Neural cell (in vitro differentiated cells): ENCODE results near the gene PLAAT4. TPM values are rescaled to one million over a fixed set of nuclear protein-coding genes. Genes with fewer than 3 reads are reported as not detected.

Experiments used
- H2AFZ ChIP-seq: fragments of 200-600, 300-800 bp; sonication (generic), shearing (Covaris generic); 2 replicates; pipeline ENCODE4 v1.6.0; 2014; ENCODE audit warnings: low read depth, mild to moderate bottlenecking, antibody characterized with exemption, low read length, moderate library complexity
- H3F3A ChIP-seq: fragments of 200-600 bp; shearing (Covaris generic); 2 replicates; pipeline ENCODE4 v1.6.1; 2016; ENCODE audit warnings: mild to moderate bottlenecking, moderate library complexity, mixed read lengths, antibody characterized with exemption, low read length; ENCODE audit not compliant: insufficient read depth, poor library complexity, severe bottlenecking
- H3K27ac ChIP-seq: fragments of 200-600, 300-800 bp; sonication (generic), shearing (Covaris generic); 2 replicates; pipeline ENCODE4 v1.5.1; 2014; ENCODE audit warnings: mild to moderate bottlenecking, low read length, moderate library complexity
- H3K27me3 ChIP-seq: fragments of 300-800, 200-600 bp; sonication (generic), shearing (Covaris generic); 2 replicates; pipeline ENCODE4 v1.6.0; 2014; ENCODE audit warnings: mild to moderate bottlenecking, low read depth, low read length, moderate library complexity; ENCODE audit not compliant: insufficient read depth
- H3K36me3 ChIP-seq: fragments of 300-800, 200-600 bp; sonication (generic), shearing (Covaris generic); 2 replicates; pipeline ENCODE4 v1.5.1; 2014; ENCODE audit warnings: mild to moderate bottlenecking, antibody characterized with exemption, low read length, moderate library complexity; ENCODE audit not compliant: insufficient read depth
- H3K4me2 ChIP-seq: fragments of 300-800, 200-600 bp; sonication (generic), shearing (Covaris generic); 2 replicates; pipeline ENCODE4 v1.6.0; 2014; ENCODE audit warnings: mild to moderate bottlenecking, low read length
- H3K4me3 ChIP-seq: fragments of 300-800, 200-600 bp; sonication (generic), shearing (Covaris generic); 2 replicates; pipeline ENCODE4 v1.5.1; 2014; ENCODE audit warnings: mild to moderate bottlenecking, low read length, moderate library complexity
- H3K79me2 ChIP-seq: fragments of 200-600 bp; shearing (Covaris generic); replicated peaks from 2 replicates; pipeline ENCODE4 v1.6.0; 2014; ENCODE audit warnings: mild to moderate bottlenecking, low read length, moderate library complexity; ENCODE audit not compliant: insufficient read depth
- H3K9ac ChIP-seq: fragments of 300-800, 200-600 bp; sonication (generic), shearing (Covaris generic); 2 replicates; pipeline ENCODE4 v1.6.1; 2016; ENCODE audit warnings: mild to moderate bottlenecking, low read length, mixed read lengths
- H3K9me2 ChIP-seq: fragments of 200-600 bp; shearing (Covaris generic); 2 replicates; pipeline ENCODE4 v1.6.1; 2016; ENCODE audit warnings: mild to moderate bottlenecking, low read length, mixed read lengths; ENCODE audit not compliant: insufficient read depth
- H3K9me3 ChIP-seq: fragments of 200-600, 300-800 bp; sonication (generic), shearing (Covaris generic); 2 replicates; pipeline ENCODE4 v1.6.1; 2016; ENCODE audit warnings: mild to moderate bottlenecking, mixed run types, low read length, moderate library complexity, mixed read lengths
- H4K20me1 ChIP-seq: fragments of 200-600 bp; shearing (Covaris generic); 2 replicates; pipeline ENCODE4 v1.6.1; 2016; ENCODE audit warnings: mild to moderate bottlenecking, mixed run types; ENCODE audit not compliant: insufficient read depth
- EP300 ChIP-seq: fragments of 450-650 bp; conservative IDR thresholded peaks from 2 replicates; pipeline ENCODE4 v1.6.1; 2014; ENCODE audit warnings: antibody characterized with exemption, mild to moderate bottlenecking, moderate library complexity; ENCODE audit not compliant: poor library complexity, severe bottlenecking
- EZH2 ChIP-seq: fragments of 200-600, 300-800 bp; shearing (Covaris generic), sonication (generic); IDR thresholded peaks from 2 replicates; pipeline ENCODE4 v1.6.1; 2014; ENCODE audit warnings: antibody characterized with exemption, low read length, borderline replicate concordance, mild to moderate bottlenecking; ENCODE audit not compliant: insufficient read depth, poor library complexity, severe bottlenecking
- MXI1 ChIP-seq: fragments of 450-650 bp; conservative IDR thresholded peaks from 2 replicates; pipeline ENCODE4 v1.6.1; 2014; ENCODE audit warnings: antibody characterized with exemption, mild to moderate bottlenecking; ENCODE audit not compliant: poor library complexity, severe bottlenecking
- POLR2AphosphoS5 ChIP-seq: IDR thresholded peaks from 2 replicates; pipeline ENCODE4 v1.6.1; 2012
- RAD21 ChIP-seq: fragments of 450-650 bp; conservative IDR thresholded peaks from 2 replicates; pipeline ENCODE4 v1.6.1; 2014; ENCODE audit warnings: antibody characterized with exemption, mild to moderate bottlenecking, moderate library complexity
- SMC3 ChIP-seq: fragments of 450-650 bp; conservative IDR thresholded peaks from 2 replicates; pipeline ENCODE4 v1.6.1; 2014; ENCODE audit warnings: antibody characterized with exemption, mild to moderate bottlenecking, moderate library complexity; ENCODE audit not compliant: poor library complexity
- TAF1 ChIP-seq: IDR thresholded peaks from 2 replicates; pipeline ENCODE4 v1.6.1; 2012; ENCODE audit warnings: low read depth
- polyA plus RNA-seq: library from polyadenylated mRNA; depleted of rRNA; stranded (reverse); fragments of >200 nt; gene quantifications from 2 replicates; pipeline ENCODE4 v1.2.3, GENCODE V29; 2014
- TF ChIP-seq, protein P1 (sequence below): fragments of 450-650 bp; IDR thresholded peaks from 2 replicates; pipeline ENCODE4 v1.5.1; 2014; ENCODE audit warnings: antibody characterized with exemption, mild to moderate bottlenecking, moderate library complexity; ENCODE audit not compliant: poor library complexity, severe bottlenecking
- TF ChIP-seq, protein P2 (sequence below): IDR thresholded peaks from 2 replicates; pipeline ENCODE4 v1.6.1; 2012; ENCODE audit warnings: borderline replicate concordance

The PLAAT4 gene
- polyA plus RNA-seq, 1 donor from 2014 or later, result not detected

- Histone ChIP-seq H4K20me1 (no peaks in the 10 kb centered on the region), H3K9me2 (no peaks in the 10 kb centered on the region), H2AFZ (no peak overlapping the region), H3K27ac (no peak overlapping the region), H3K9me3 (no peaks in the 10 kb centered on the region), H3K9ac (no peak overlapping the region), H3K27me3 (peaks cover 20% of the 10 kb centered on the region), H3K79me2 (no peaks in the 10 kb centered on the region), H3K4me3 (no peak overlapping the region), H3K4me2 (no peak overlapping the region), H3K36me3 (no peaks in the 10 kb centered on the region), H3F3A (no peaks in the 10 kb centered on the region)
- TF ChIP-seq TAF1 (no peak), EZH2 (no peak), EP300 (no peak), SMC3 (no peak), RAD21 (no peak)
Observed at GRCh38 chr11:63489879-63490278, 46.7 kb upstream of the PLAAT4 start.

- Histone ChIP-seq H3K9me2 (no peaks in the 10 kb centered on the region), H3K9me3 (no peaks in the 10 kb centered on the region), H3F3A (no peaks in the 10 kb centered on the region), H4K20me1 (no peaks in the 10 kb centered on the region), H3K79me2 (no peaks in the 10 kb centered on the region), H3K27ac (no peak within 1 kb of the TSS), H2AFZ (no peak within 1 kb of the TSS), H3K27me3 (peaks cover 20% of the 10 kb centered on the region), H3K4me3 (peak within 1 kb of the TSS; percentile 59), H3K36me3 (no peaks in the 10 kb centered on the region), H3K9ac (no peak within 1 kb of the TSS), H3K4me2 (peak within 1 kb of the TSS; percentile 22)
- TF ChIP-seq, protein P1, sequence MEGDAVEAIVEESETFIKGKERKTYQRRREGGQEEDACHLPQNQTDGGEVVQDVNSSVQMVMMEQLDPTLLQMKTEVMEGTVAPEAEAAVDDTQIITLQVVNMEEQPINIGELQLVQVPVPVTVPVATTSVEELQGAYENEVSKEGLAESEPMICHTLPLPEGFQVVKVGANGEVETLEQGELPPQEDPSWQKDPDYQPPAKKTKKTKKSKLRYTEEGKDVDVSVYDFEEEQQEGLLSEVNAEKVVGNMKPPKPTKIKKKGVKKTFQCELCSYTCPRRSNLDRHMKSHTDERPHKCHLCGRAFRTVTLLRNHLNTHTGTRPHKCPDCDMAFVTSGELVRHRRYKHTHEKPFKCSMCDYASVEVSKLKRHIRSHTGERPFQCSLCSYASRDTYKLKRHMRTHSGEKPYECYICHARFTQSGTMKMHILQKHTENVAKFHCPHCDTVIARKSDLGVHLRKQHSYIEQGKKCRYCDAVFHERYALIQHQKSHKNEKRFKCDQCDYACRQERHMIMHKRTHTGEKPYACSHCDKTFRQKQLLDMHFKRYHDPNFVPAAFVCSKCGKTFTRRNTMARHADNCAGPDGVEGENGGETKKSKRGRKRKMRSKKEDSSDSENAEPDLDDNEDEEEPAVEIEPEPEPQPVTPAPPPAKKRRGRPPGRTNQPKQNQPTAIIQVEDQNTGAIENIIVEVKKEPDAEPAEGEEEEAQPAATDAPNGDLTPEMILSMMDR, result no peak
- TF ChIP-seq POLR2AphosphoS5 (no peak), SMC3 (no peak), TAF1 (no peak), RAD21 (no peak), EP300 (no peak), EZH2 (no peak), MXI1 (no peak)
- TF ChIP-seq, protein P2, sequence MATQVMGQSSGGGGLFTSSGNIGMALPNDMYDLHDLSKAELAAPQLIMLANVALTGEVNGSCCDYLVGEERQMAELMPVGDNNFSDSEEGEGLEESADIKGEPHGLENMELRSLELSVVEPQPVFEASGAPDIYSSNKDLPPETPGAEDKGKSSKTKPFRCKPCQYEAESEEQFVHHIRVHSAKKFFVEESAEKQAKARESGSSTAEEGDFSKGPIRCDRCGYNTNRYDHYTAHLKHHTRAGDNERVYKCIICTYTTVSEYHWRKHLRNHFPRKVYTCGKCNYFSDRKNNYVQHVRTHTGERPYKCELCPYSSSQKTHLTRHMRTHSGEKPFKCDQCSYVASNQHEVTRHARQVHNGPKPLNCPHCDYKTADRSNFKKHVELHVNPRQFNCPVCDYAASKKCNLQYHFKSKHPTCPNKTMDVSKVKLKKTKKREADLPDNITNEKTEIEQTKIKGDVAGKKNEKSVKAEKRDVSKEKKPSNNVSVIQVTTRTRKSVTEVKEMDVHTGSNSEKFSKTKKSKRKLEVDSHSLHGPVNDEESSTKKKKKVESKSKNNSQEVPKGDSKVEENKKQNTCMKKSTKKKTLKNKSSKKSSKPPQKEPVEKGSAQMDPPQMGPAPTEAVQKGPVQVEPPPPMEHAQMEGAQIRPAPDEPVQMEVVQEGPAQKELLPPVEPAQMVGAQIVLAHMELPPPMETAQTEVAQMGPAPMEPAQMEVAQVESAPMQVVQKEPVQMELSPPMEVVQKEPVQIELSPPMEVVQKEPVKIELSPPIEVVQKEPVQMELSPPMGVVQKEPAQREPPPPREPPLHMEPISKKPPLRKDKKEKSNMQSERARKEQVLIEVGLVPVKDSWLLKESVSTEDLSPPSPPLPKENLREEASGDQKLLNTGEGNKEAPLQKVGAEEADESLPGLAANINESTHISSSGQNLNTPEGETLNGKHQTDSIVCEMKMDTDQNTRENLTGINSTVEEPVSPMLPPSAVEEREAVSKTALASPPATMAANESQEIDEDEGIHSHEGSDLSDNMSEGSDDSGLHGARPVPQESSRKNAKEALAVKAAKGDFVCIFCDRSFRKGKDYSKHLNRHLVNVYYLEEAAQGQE, result no peak
Observed at GRCh38 chr11:63490551-63491239, 45.9 kb upstream of the PLAAT4 start, which contains the start of gene PLAAT5. Gene PLAAT5 (minus strand): TSS chr11:63491167. CDS start chr11:63491034, 133 bp downstream.
